ENCODE results near the gene YTHDC1. TPM values are rescaled to one million over a fixed set of nuclear protein-coding genes. Genes with fewer than 3 reads are reported as not detected.

YTHDC1 gene
- total and polyA plus RNA-seq, 2 of the 13 experiments (the other 11 are each of a cell fraction or from before 2014, with no cell fraction given), result 37.3 to 56.8 TPM

GRCh38 chr4:68349649-68350360 is at the start of gene YTHDC1 (continued):
- TF ChIP-seq SP1 (IDR thresholded peaks at IDR 0.05) (no peak), SP1 (CRISPR knock-in tag; IDR thresholded peaks at IDR 0.05) (peak; percentile 93), ZNF292 (CRISPR knock-in tag; IDR thresholded peaks at IDR 0.05; ENCODE audit: borderline replicate concordance, low read depth) (no peak), ZBTB38 (CRISPR knock-in tag; IDR thresholded peaks at IDR 0.05) (peak; percentile 87; the same call in 1 of the 2 replicates), TAF1 (CRISPR knock-in tag; IDR thresholded peaks at IDR 0.05) (peak; percentile 95), E2F1 (CRISPR knock-in tag; IDR thresholded peaks at IDR 0.05) (peak; percentile 73; the same call in 1 of the 2 replicates), ZNF580 (CRISPR knock-in tag; IDR thresholded peaks at IDR 0.05; ENCODE audit: borderline replicate concordance, low read depth) (peak; percentile 22; the same call in 1 of the 2 replicates), SMAD3 (CRISPR knock-in tag; IDR thresholded peaks at IDR 0.05) (peak; percentile 54), PHB2 (IDR thresholded peaks at IDR 0.05; ENCODE audit: partially characterized antibody) (no peak), IKZF1 (IDR thresholded peaks at IDR 0.05) (no peak), U2AF2 (IDR thresholded peaks at IDR 0.05; ENCODE audit: low read depth, low read length) (0 out of 2 replicates have a peak, but pooled peaks have one; percentile 68), GATAD2A (CRISPR knock-in tag; IDR thresholded peaks at IDR 0.05) (peak; percentile 75; the same call in 1 of the 2 replicates), SIN3B (IDR thresholded peaks at IDR 0.05; ENCODE audit: low read length) (peak; percentile 15; the same call in 1 of the 2 replicates), STAG1 (CRISPR knock-in tag; IDR thresholded peaks at IDR 0.05) (no peak), HMG20B (CRISPR knock-in tag; conservative IDR thresholded peaks at IDR 0.05) (no peak), ZNF235 (CRISPR knock-in tag; IDR thresholded peaks at IDR 0.05; ENCODE audit: borderline replicate concordance) (no peak), SUZ12 (IDR thresholded peaks at IDR 0.05; ENCODE audit: low read depth, low read length) (peak; percentile 25; the same call in 1 of the 2 replicates), ZNF724P (CRISPR knock-in tag; IDR thresholded peaks at IDR 0.05; ENCODE audit: borderline replicate concordance) (no peak), GLI4 (CRISPR knock-in tag; IDR thresholded peaks at IDR 0.05; ENCODE audit: borderline replicate concordance) (0 out of 2 replicates have a peak, but pooled peaks have one; percentile 41), CENPT (CRISPR knock-in tag; IDR thresholded peaks at IDR 0.05; ENCODE audit: low read depth) (no peak), RFXANK (CRISPR knock-in tag; IDR thresholded peaks at IDR 0.05) (0 out of 2 replicates have a peak, but pooled peaks have one; percentile 61), HOXA3 (CRISPR knock-in tag; IDR thresholded peaks at IDR 0.05) (peak; percentile 100), ZNF530 (CRISPR knock-in tag; IDR thresholded peaks at IDR 0.05; ENCODE audit: low read depth) (no peak), ZFYVE20 (CRISPR knock-in tag; IDR thresholded peaks at IDR 0.05; ENCODE audit: borderline replicate concordance, low read depth) (no peak), ZNF280B (CRISPR knock-in tag; IDR thresholded peaks at IDR 0.05; ENCODE audit: borderline replicate concordance) (peak; percentile 77)
- TF ChIP-seq, protein P1, sequence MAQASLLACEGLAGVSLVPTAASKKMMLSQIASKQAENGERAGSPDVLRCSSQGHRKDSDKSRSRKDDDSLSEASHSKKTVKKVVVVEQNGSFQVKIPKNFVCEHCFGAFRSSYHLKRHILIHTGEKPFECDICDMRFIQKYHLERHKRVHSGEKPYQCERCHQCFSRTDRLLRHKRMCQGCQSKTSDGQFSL (CRISPR knock-in tag; IDR thresholded peaks at IDR 0.05), result 0 out of 2 replicates have a peak, but pooled peaks have one; percentile 15
- TF ChIP-seq, protein P2, sequence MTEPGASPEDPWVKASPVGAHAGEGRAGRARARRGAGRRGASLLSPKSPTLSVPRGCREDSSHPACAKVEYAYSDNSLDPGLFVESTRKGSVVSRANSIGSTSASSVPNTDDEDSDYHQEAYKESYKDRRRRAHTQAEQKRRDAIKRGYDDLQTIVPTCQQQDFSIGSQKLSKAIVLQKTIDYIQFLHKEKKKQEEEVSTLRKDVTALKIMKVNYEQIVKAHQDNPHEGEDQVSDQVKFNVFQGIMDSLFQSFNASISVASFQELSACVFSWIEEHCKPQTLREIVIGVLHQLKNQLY (CRISPR knock-in tag; IDR thresholded peaks at IDR 0.05), result no peak
